Memory B cell (primary cell): Measurements from ENCODE around the gene HPSE2.

Source experiments
- ATAC-seq: fragments of 150-1000 bp; cut with Tn5 transposase; 2 replicates; pipeline ENCODE4 v1.10.0; 2021; ENCODE audit warnings: low read depth, mild to moderate bottlenecking, moderate library complexity
- DNase-seq, 2 donors: peaks; one replicate each; pipeline ENCODE4 v3.0.0; 2022; ENCODE audit warnings: low spot score in 2 of 2
- H3K27ac Mint-ChIP-seq: one replicate; pipeline ENCODE4 v1.8.0; 2022; ENCODE audit warnings: mild to moderate bottlenecking, moderate library complexity, mixed read lengths
- H3K27me3 Mint-ChIP-seq: one replicate; pipeline ENCODE4 v1.8.0; 2022; ENCODE audit warnings: mixed read lengths
- H3K36me3 Mint-ChIP-seq: one replicate; pipeline ENCODE4 v1.8.0; 2022; ENCODE audit warnings: mild to moderate bottlenecking, mixed read lengths
- H3K4me1 Mint-ChIP-seq: one replicate; pipeline ENCODE4 v1.8.0; 2022; ENCODE audit warnings: mixed read lengths
- H3K4me3 Mint-ChIP-seq: one replicate; pipeline ENCODE4 v1.8.0; 2022; ENCODE audit warnings: mild to moderate bottlenecking, moderate library complexity, mixed read lengths
- H3K9me3 Mint-ChIP-seq: one replicate; pipeline ENCODE4 v1.8.0; 2022; ENCODE audit warnings: mixed read lengths

Gene HPSE2

DNA sequence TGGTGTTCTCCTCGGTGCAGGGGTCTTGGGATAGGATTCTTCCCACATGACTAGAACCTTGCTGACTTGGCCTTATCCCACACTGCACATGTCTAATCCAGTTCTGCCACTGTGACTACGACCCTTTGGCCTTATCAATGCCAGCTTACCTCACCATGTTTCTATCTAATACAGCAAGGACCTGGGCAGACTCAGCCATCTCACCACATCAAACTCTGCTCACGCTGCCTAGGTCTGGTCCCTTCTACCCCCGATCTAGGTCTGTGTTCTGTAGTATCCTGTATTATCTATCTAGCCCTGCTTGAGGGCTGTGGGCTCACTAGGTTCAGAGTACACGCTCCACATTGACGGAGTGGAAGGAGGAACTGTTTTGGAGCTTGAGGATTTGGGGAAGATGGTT lies 282.4 kb downstream of the HPSE2 start:
- H3K9me3 Mint-ChIP-seq: no peaks in the 10 kb centered on the region
- H3K36me3 Mint-ChIP-seq: no peaks in the 10 kb centered on the region
- H3K27ac Mint-ChIP-seq: no peak overlapping the region
- H3K4me1 Mint-ChIP-seq: no peaks in the 10 kb centered on the region
- H3K4me3 Mint-ChIP-seq: no peak overlapping the region
- peaks cover 6% of the 10 kb centered on the region for H3K27me3 Mint-ChIP-seq
- no peak for DNase-seq
- ATAC-seq: no peak

DNA sequence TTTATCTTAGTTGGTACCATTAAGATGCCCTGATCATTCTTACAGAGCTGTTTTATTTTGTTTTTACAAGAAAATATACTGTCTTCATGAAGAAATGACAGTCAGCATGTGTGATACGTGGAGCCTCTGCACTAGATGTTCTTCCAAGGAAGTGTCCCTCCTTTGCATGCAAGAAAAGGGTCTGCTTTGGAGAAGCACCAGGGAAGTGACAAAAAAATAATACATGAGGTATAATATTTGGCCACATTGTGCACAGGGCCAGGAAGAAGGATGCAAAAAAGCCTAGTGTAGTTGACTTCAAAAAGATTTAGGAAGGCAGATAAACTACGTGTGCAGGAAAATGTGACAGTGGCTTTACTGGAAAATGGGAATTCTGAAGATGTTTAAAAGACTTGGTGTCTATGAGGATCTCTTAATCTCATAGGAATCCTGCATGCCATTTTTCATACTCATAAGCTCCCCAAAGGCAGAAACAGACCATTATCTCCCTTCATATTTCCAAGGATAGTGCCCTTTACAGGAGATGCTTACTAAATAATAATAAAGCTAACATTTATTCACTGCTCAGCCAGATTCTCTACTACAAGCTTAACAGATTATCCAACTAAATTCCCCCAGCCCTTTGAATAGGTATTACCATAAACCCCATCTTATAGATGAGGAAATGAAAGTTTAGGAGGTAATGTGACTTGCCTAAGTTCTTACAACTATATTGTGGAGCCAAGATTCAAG lies 284.2 kb downstream of the HPSE2 start:
- ATAC-seq: no peak
- no peak overlapping the region for H3K4me3 Mint-ChIP-seq
- no peak for DNase-seq
- no peaks in the 10 kb centered on the region for H3K4me1 Mint-ChIP-seq
- H3K27ac Mint-ChIP-seq: no peak overlapping the region
- H3K27me3 Mint-ChIP-seq: peaks cover 6% of the 10 kb centered on the region
- H3K9me3 Mint-ChIP-seq: peaks cover 2% of the 10 kb centered on the region
- H3K36me3 Mint-ChIP-seq: no peaks in the 10 kb centered on the region

DNA sequence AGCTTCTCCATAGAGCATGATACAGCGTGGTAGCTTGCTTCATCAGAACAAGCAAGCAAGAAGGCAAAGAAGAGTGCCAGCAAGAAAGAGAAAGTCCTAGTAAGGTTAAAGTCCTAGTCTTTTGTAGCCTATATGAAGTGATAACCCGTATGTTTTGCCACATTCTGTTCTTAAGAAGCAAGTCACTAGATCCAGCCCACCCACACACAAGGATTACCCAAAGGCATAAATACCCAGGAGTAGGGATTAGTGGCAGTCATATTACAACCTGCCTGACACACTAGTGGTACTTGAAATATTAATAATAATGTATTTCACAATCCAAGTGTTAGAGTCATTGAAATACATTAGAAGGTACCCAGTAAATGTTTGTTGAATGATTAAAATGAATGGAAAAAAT lies 285.5 kb downstream of the HPSE2 start:
- Mint-ChIP-seq H3K4me3 (no peak overlapping the region), H3K27me3 (peaks cover 6% of the 10 kb centered on the region), H3K36me3 (no peaks in the 10 kb centered on the region)

DNA sequence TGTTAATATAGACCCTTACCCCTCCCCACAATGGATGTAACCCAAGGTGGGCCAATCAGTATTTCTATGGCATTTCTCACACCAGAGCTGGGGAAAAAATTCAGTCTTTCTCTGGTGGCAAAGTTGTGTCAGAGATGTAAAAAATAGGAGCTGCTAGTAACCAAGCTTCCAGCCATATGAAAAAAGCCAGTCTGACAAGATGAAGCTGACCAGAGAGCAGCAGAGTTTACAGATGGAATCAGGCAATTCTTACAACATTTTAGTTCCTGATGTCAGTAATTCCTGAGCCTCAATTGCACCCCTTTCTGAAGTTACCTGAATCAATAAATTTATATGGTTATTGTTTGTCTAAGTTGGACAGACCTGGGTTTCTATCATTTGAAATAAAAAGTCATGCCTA lies 286.3 kb downstream of the HPSE2 start:
- DNase-seq (no peak), ATAC-seq (no peak)
- H3K9me3 Mint-ChIP-seq: peaks cover 2% of the 10 kb centered on the region
- H3K4me3 Mint-ChIP-seq: no peak overlapping the region
- H3K27ac Mint-ChIP-seq: no peak overlapping the region
- H3K27me3 Mint-ChIP-seq: peaks cover 6% of the 10 kb centered on the region
- no peaks in the 10 kb centered on the region for H3K36me3 Mint-ChIP-seq
- H3K4me1 Mint-ChIP-seq: no peaks in the 10 kb centered on the region

More for the DNA sequence above, 285.5 kb downstream of the HPSE2 start:
- Mint-ChIP-seq H3K9me3 (peaks cover 2% of the 10 kb centered on the region), H3K27ac (no peak overlapping the region), H3K4me1 (no peaks in the 10 kb centered on the region)
- ATAC-seq (no peak), DNase-seq (no peak)

DNA sequence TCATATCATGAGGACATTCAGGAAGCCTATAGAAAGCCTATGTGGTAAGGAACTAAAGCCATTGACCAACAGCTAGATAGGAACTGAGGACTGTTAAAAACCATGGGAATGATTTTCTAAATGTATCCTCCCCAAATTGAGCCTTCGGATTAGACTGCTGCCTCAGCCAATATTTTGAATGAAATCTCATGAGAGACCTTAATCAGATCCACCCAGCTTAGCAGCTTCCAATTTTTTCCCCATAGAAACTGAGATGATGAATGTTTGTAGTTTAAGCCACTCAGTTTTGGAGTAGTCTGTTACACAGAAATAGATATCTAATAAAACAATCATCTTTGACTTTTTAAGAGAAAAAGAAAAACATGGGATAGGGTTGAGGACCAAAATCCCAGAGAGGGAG lies 292.0 kb downstream of the HPSE2 start:
- ATAC-seq: no peak
- no peak for DNase-seq
- Mint-ChIP-seq H3K36me3 (no peaks in the 10 kb centered on the region), H3K27ac (no peak overlapping the region), H3K9me3 (peaks cover 2% of the 10 kb centered on the region), H3K27me3 (no peaks in the 10 kb centered on the region), H3K4me3 (no peak overlapping the region), H3K4me1 (no peaks in the 10 kb centered on the region)

DNA sequence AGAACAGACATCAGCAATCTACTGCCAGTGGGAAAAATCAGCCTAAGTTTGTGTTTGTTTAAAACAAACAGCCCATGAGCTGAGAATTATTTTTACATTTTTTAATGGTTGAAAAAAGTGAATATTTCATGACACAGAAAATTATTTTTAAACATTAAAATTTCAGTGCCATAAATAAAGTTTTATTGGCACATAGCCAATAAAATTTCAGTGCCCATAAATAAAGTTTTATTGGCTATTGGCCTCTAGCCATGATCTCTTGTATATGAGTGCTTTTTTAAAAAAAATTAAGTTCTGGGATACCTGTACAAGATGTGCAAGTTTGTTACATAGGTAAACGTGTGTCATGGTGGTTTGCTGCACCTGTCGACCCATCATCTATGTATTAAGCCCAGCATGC lies 305.9 kb downstream of the HPSE2 start:
- Mint-ChIP-seq H3K27ac (no peak overlapping the region), H3K4me1 (no peaks in the 10 kb centered on the region), H3K9me3 (peaks cover 8% of the 10 kb centered on the region), H3K27me3 (peaks cover 4% of the 10 kb centered on the region), H3K36me3 (peaks cover 3% of the 10 kb centered on the region), H3K4me3 (no peak overlapping the region)
- DNase-seq: no peak
- ATAC-seq: no peak

DNA sequence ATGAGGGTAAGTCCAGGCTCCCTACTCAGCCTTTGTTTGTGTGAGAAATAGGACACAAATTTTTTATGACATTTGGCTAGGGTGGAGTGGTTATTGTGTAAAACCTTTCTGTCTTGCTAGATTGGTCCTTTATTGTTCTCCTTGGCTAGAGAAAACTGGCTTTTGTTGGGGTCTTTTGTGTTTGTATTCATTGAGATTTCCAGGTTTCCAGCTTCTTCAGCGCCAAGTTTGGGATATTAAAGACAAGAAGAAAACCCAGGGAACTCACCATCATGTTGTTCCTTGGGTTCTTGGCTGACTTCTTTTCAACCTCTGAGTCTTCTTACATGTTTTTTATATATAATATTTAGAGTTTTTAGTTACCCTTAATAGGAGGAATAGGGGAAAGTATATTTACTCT lies 310.0 kb downstream of the HPSE2 start:
- ATAC-seq: no peak
- H3K27ac Mint-ChIP-seq: no peak overlapping the region
- peaks cover 1% of the 10 kb centered on the region for H3K9me3 Mint-ChIP-seq
- H3K36me3 Mint-ChIP-seq: no peaks in the 10 kb centered on the region
- no peak overlapping the region for H3K4me3 Mint-ChIP-seq
- peaks cover 2% of the 10 kb centered on the region for H3K27me3 Mint-ChIP-seq
- no peak for DNase-seq
- H3K4me1 Mint-ChIP-seq: no peaks in the 10 kb centered on the region

DNA sequence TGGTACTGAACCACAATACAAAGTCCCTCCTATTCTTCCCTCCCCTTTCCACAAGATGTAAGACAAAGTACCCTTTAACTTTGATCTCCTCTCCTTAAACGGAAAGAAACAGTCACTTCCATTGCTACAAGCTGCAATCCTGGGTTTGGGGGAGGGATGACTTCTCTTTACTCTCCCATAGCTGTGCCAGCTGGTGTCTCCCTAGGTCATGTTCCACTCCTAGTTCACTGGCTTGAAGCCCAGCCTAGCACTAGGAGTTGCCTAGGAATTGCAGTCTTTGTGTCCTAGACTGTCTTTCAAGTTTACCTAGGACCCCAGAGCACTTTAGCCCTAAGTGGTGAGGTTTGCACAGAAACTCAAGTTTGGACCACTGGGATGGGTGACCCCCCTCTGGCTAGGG lies 311.1 kb downstream of the HPSE2 start:
- H3K27me3 Mint-ChIP-seq: peaks cover 4% of the 10 kb centered on the region
- DNase-seq: no peak

DNA sequence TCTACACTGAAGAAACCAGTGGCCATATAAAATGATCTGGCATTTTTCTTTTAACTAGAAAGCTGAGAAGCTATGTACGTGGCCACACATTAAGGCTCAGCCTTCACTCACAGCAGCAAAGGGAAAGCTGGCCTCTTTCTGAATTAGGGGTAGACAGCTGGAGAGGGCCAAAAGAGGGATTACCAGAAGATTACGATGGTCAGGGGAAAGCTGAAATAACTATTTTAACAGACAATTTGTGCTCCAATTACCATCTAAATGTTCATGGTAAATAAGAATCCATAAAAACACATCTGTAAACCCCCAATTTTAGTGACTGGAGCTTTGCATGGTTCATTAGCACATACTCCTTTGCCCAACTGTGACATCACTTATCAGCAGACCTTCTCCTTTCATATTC lies 314.3 kb downstream of the HPSE2 start:
- DNase-seq (no peak), ATAC-seq (no peak)
- H3K4me1 Mint-ChIP-seq: no peaks in the 10 kb centered on the region
- H3K27me3 Mint-ChIP-seq: peaks cover 5% of the 10 kb centered on the region
- H3K36me3 Mint-ChIP-seq: no peaks in the 10 kb centered on the region
- H3K27ac Mint-ChIP-seq: no peak overlapping the region
- H3K9me3 Mint-ChIP-seq: no peaks in the 10 kb centered on the region
- H3K4me3 Mint-ChIP-seq: no peak overlapping the region

More for the DNA sequence above, 311.1 kb downstream of the HPSE2 start:
- H3K4me1 Mint-ChIP-seq: no peaks in the 10 kb centered on the region
- H3K4me3 Mint-ChIP-seq: no peak overlapping the region
- no peaks in the 10 kb centered on the region for H3K36me3 Mint-ChIP-seq
- peaks cover 1% of the 10 kb centered on the region for H3K9me3 Mint-ChIP-seq
- H3K27ac Mint-ChIP-seq: no peak overlapping the region
- ATAC-seq: no peak

DNA sequence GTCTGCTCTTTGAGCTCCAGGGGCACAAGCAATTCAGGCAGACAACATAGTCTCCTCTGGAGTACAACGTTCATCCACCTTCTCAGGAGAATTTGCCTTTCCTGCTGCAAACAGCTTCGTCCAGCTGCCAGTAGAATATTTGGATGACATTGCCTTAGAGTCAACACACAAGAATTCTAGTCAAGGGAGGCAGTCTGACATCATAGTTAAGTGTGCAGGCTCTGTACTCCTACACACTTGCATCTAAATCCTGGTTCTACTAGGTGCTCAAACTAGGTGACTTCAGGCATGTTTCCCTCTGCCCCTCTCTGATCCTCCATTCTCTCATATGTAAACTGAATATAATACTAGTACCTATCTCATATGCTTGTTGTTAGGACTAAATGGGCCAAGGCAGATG lies 314.8 kb downstream of the HPSE2 start:
- DNase-seq: no peak
- Mint-ChIP-seq H3K4me3 (no peak overlapping the region), H3K27ac (no peak overlapping the region), H3K9me3 (no peaks in the 10 kb centered on the region), H3K36me3 (no peaks in the 10 kb centered on the region), H3K4me1 (no peaks in the 10 kb centered on the region), H3K27me3 (peaks cover 5% of the 10 kb centered on the region)
- no peak for ATAC-seq

DNA sequence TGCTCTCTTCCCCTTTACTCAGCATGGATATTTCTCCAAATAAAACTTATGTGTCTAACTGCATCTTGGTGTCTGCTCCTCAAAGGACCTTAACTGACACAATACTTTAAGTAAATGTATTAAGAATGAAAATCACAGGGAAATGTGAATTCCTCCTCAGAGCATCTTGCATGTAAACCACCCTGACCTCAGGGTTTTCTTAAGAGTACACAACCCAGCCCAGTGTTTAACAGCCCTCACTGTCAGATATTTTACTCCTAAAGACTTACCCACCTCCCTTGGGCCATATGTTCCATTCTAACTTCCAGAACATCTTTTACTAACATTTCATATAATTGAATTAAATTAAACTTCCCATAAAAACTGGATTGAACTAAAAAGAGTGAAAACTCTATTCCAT lies 315.3 kb downstream of the HPSE2 start:
- Mint-ChIP-seq H3K36me3 (no peaks in the 10 kb centered on the region), H3K4me3 (no peak overlapping the region), H3K27ac (no peak overlapping the region), H3K9me3 (no peaks in the 10 kb centered on the region), H3K27me3 (peaks cover 5% of the 10 kb centered on the region), H3K4me1 (no peaks in the 10 kb centered on the region)
- ATAC-seq (no peak), DNase-seq (no peak)

DNA sequence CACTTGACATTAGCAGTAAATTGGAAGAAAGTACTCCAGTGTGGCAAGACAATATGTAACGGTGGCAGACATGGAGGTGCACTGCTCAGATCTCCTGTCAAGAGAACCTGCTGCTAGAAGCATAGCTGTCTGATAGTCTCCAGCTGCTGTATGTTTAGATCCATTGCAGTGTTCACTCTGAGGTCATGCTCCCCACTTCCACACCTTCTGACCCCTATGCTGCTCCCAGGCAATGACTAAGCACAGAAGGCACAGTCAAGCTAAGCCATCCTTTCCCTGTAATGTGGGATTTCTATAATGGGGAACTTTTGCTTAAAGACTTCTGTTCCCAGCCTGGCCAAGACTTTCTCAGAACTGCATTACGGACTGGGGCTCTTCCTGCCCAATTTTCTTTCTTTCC lies 315.8 kb downstream of the HPSE2 start:
- peaks cover 5% of the 10 kb centered on the region for H3K27me3 Mint-ChIP-seq
- H3K4me1 Mint-ChIP-seq: no peaks in the 10 kb centered on the region
- no peaks in the 10 kb centered on the region for H3K9me3 Mint-ChIP-seq
- no peak overlapping the region for H3K4me3 Mint-ChIP-seq
- DNase-seq: no peak
- no peak overlapping the region for H3K27ac Mint-ChIP-seq
- no peaks in the 10 kb centered on the region for H3K36me3 Mint-ChIP-seq
- ATAC-seq: no peak

DNA sequence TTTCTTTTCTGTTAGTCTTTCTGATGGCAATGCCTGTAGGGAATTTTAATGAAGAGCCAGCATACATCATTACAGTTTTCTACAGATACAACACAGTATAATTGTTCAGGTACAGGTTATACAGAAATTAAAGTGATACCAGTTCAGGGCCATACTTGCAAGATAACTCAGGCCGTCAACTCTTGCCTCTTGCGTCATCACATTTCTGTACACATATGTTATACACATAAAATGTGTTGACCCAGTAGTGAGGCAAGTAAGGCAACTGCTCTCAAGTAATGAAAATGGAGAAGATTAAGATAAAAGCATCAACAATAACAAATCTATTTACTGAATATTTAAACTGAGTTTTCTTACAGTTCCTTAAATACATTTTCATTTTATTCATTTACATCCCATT lies 317.8 kb downstream of the HPSE2 start:
- H3K4me3 Mint-ChIP-seq: no peak overlapping the region
- no peaks in the 10 kb centered on the region for H3K36me3 Mint-ChIP-seq
- no peak overlapping the region for H3K27ac Mint-ChIP-seq
- H3K9me3 Mint-ChIP-seq: no peaks in the 10 kb centered on the region
- DNase-seq: no peak
- H3K4me1 Mint-ChIP-seq: no peaks in the 10 kb centered on the region
- no peak for ATAC-seq
- H3K27me3 Mint-ChIP-seq: peaks cover 5% of the 10 kb centered on the region

DNA sequence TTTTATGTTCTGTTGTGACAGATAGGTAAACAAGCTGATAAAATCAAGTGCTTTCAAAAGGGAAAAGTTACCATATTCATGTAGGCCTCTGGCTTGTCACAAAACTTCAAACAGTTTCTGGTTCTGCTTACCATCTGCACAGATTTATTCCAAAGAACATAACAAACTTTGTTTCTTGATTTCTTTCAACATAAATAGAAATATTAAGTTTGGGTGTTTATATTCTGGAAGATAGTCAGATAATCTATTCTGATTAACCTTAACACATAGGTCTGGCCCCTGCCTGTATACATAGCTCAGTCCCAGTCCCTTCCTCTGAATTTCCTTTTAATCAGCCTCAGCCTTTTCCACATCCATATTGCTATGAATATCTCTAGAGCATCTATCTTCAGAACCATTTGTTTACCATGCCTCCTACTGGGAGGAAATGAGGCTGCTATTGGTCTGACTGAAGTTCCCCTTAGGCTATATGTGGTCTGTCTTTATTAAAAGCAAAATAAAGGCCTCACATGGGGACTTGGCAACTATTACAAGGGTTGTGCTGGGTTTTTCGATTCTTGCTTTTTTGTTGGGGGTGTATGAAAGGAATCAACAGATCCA lies 319.0 kb downstream of the HPSE2 start:
- ATAC-seq: no peak
- no peak overlapping the region for H3K4me3 Mint-ChIP-seq
- H3K36me3 Mint-ChIP-seq: no peaks in the 10 kb centered on the region
- no peak for DNase-seq
- H3K4me1 Mint-ChIP-seq: no peaks in the 10 kb centered on the region
- H3K27me3 Mint-ChIP-seq: peaks cover 3% of the 10 kb centered on the region
- no peak overlapping the region for H3K27ac Mint-ChIP-seq
- no peaks in the 10 kb centered on the region for H3K9me3 Mint-ChIP-seq

DNA sequence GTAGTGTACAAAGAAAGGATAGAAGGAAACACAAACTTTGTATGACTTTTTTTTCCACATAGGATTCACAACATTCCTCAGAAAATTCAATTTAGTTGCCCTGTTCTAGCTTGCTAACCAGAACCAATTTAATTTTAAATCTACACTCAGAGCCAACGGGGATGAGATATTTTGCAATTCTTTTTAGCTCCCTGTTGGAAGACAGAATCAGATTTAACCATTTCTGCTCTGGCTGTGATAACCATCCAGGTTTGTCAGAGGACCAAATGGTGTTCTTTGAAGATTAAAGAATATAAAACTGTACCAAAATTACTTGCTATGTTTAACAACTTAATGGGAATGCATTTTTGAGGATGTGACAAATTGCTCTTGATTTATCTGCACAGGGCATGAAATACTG lies 319.7 kb downstream of the HPSE2 start:
- Mint-ChIP-seq H3K36me3 (no peaks in the 10 kb centered on the region), H3K27me3 (peaks cover 3% of the 10 kb centered on the region), H3K4me1 (no peaks in the 10 kb centered on the region), H3K27ac (no peak overlapping the region), H3K4me3 (no peak overlapping the region), H3K9me3 (no peaks in the 10 kb centered on the region)
- DNase-seq: no peak
- no peak for ATAC-seq
